Measurements from ENCODE around the gene TIGAR.
A peak's percentile ranks its signal among the peaks of the same experiment; 100 is the strongest.

TIGAR gene

GRCh38 chr12:4320853-4321701, at the start of gene TIGAR:
TSS of gene TIGAR (plus strand) at chr12:4321213. CDS start at chr12:4321272, 59 bp downstream.
- Histone ChIP-seq H3K4me1 (ENCODE audit: control insufficient read depth, insufficient read depth, low read length) (no peaks in the 10 kb centered on the region), H3K27me3 (ENCODE audit: control insufficient read depth, insufficient read depth, low read length) (no peaks in the 10 kb centered on the region), H3K36me3 (ENCODE audit: control insufficient read depth, insufficient read depth, low read length) (no peaks in the 10 kb centered on the region), H3K27ac (ENCODE audit: low read length) (no peak within 1 kb of the TSS), H3K9me3 (ENCODE audit: control insufficient read depth, insufficient read depth, low read length) (no peaks in the 10 kb centered on the region), H3K4me3 (ENCODE audit: low read length) (peak within 1 kb of the TSS; percentile 83)
- no CpG with 5 or more reads among the region's 76 CpGs for WGBS (ENCODE audit: insufficient coverage, insufficient read length)
- peak; percentile 79 for DNase-seq (ENCODE audit: low read depth, low spot score)

DNA sequence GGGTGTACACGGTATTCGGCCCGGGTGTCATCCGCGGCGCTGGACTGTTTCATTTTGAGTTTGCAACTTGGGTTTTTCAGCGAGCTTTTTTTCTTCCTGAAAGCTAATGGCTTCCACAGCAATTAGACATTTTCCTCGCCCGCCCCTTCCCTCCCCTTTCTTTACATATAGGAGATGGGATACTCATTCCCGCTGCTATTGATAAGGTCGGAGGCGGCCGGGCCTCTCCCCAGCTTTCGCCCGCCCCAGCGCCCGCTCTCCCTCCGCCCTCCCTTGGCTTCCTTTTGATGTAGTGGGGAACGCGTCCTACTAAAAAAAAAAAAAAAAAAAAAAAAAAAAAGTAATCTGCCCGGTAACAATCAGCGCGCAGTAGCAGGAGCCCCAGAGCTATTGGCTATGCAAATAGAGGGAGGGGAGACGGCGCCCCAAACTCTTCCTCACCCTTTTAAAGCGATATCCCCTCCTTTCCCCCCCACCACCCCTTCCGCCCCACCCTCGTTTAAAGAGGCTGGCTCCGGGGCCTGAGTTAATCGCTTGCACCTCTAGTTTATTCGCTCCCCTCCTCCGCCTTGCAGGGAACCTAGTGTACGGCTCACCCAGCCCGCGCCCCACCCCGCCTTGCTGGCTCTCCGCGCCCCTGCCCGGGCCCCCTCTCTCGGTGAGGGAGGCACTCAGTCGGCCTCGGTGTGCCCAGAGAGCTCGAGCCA, 49.1 kb upstream of the TIGAR start:
- no peak for DNase-seq (ENCODE audit: low read depth, low spot score)
- Histone ChIP-seq H3K9me3 (ENCODE audit: control insufficient read depth, insufficient read depth, low read length) (no peaks in the 10 kb centered on the region), H3K27ac (ENCODE audit: low read length) (no peak overlapping the region), H3K4me3 (ENCODE audit: low read length) (peak overlapping the region; percentile 32; the same call in 1 of the 2 replicates), H3K4me1 (ENCODE audit: control insufficient read depth, insufficient read depth, low read length) (peaks cover 4% of the 10 kb centered on the region; the same call in 1 of the 2 replicates), H3K27me3 (ENCODE audit: control insufficient read depth, insufficient read depth, low read length) (no peaks in the 10 kb centered on the region; the same call in 1 of the 2 replicates), H3K36me3 (ENCODE audit: control insufficient read depth, insufficient read depth, low read length) (peaks cover 4% of the 10 kb centered on the region; the same call in 1 of the 2 replicates)
- WGBS (ENCODE audit: insufficient coverage, insufficient read length): no CpG with 5 or more reads among the region's 43 CpGs

- H3K36me3 ChIP-seq (ENCODE audit: control insufficient read depth, insufficient read depth, low read length): peaks cover 4% of the 10 kb centered on the region; the same call in 1 of the 2 replicates
- peak overlapping the region; percentile 5; the same call in 1 of the 2 replicates for H3K4me3 ChIP-seq (ENCODE audit: low read length)
- no peaks in the 10 kb centered on the region; the same call in 1 of the 2 replicates for H3K27me3 ChIP-seq (ENCODE audit: control insufficient read depth, insufficient read depth, low read length)
- H3K4me1 ChIP-seq (ENCODE audit: control insufficient read depth, insufficient read depth, low read length): peaks cover 5% of the 10 kb centered on the region; the same call in 1 of the 2 replicates
- no CpG with 5 or more reads among the region's 62 CpGs for WGBS (ENCODE audit: insufficient coverage, insufficient read length)
- DNase-seq (ENCODE audit: low read depth, low spot score): no peak
- H3K9me3 ChIP-seq (ENCODE audit: control insufficient read depth, insufficient read depth, low read length): no peaks in the 10 kb centered on the region
- no peak overlapping the region for H3K27ac ChIP-seq (ENCODE audit: low read length)
Measured at GRCh38 chr12:4272424-4273272, 48.4 kb upstream of the TIGAR start.

- no CpG with 5 or more reads among the region's 10 CpGs for WGBS (ENCODE audit: insufficient coverage, insufficient read length)
- Histone ChIP-seq H3K9me3 (ENCODE audit: control insufficient read depth, insufficient read depth, low read length) (no peaks in the 10 kb centered on the region), H3K27me3 (ENCODE audit: control insufficient read depth, insufficient read depth, low read length) (no peaks in the 10 kb centered on the region; the same call in 1 of the 2 replicates), H3K4me1 (ENCODE audit: control insufficient read depth, insufficient read depth, low read length) (peaks cover 5% of the 10 kb centered on the region; the same call in 1 of the 2 replicates), H3K27ac (ENCODE audit: low read length) (no peak overlapping the region), H3K4me3 (ENCODE audit: low read length) (peak overlapping the region; percentile 91; the same call in 1 of the 2 replicates), H3K36me3 (ENCODE audit: control insufficient read depth, insufficient read depth, low read length) (peaks cover 9% of the 10 kb centered on the region; the same call in 1 of the 2 replicates)
- DNase-seq (ENCODE audit: low read depth, low spot score): no peak
Measured at GRCh38 chr12:4273273-4273651, 47.8 kb upstream of the TIGAR start.

GRCh38 chr12:4273652-4274395, 47.2 kb upstream of the TIGAR start, which contains the start of gene CCND2:
TSS of gene CCND2 (plus strand) at chr12:4273762. CDS start at chr12:4274041, 279 bp downstream.
- Histone ChIP-seq H3K27ac (ENCODE audit: low read length) (no peak within 1 kb of the TSS), H3K36me3 (ENCODE audit: control insufficient read depth, insufficient read depth, low read length) (peaks cover 15% of the 10 kb centered on the region; the same call in 1 of the 2 replicates), H3K4me3 (ENCODE audit: low read length) (peak within 1 kb of the TSS; percentile 91), H3K27me3 (ENCODE audit: control insufficient read depth, insufficient read depth, low read length) (no peaks in the 10 kb centered on the region; the same call in 1 of the 2 replicates), H3K9me3 (ENCODE audit: control insufficient read depth, insufficient read depth, low read length) (no peaks in the 10 kb centered on the region), H3K4me1 (ENCODE audit: control insufficient read depth, insufficient read depth, low read length) (peaks cover 5% of the 10 kb centered on the region; the same call in 1 of the 2 replicates)
- no peak for DNase-seq (ENCODE audit: low read depth, low spot score)
- no CpG with 5 or more reads among the region's 52 CpGs for WGBS (ENCODE audit: insufficient coverage, insufficient read length)

GRCh38 chr12:4274396-4275015, 46.5 kb upstream of the TIGAR start:
- Histone ChIP-seq H3K9me3 (ENCODE audit: control insufficient read depth, insufficient read depth, low read length) (no peaks in the 10 kb centered on the region), H3K27me3 (ENCODE audit: control insufficient read depth, insufficient read depth, low read length) (no peaks in the 10 kb centered on the region; the same call in 1 of the 2 replicates), H3K27ac (ENCODE audit: low read length) (no peak overlapping the region)

GRCh38 chr12:4275016-4275869, 45.8 kb upstream of the TIGAR start:
- Histone ChIP-seq H3K9me3 (ENCODE audit: control insufficient read depth, insufficient read depth, low read length) (no peaks in the 10 kb centered on the region), H3K4me3 (ENCODE audit: low read length) (peak overlapping the region; percentile 91), H3K27ac (ENCODE audit: low read length) (no peak overlapping the region), H3K4me1 (ENCODE audit: control insufficient read depth, insufficient read depth, low read length) (peaks cover 5% of the 10 kb centered on the region; the same call in 1 of the 2 replicates), H3K27me3 (ENCODE audit: control insufficient read depth, insufficient read depth, low read length) (no peaks in the 10 kb centered on the region; the same call in 1 of the 2 replicates), H3K36me3 (ENCODE audit: control insufficient read depth, insufficient read depth, low read length) (peaks cover 22% of the 10 kb centered on the region; the same call in 1 of the 2 replicates)
- no peak for DNase-seq (ENCODE audit: low read depth, low spot score)
- 100% methylated on average over 1 of the region's 43 CpGs for WGBS (ENCODE audit: insufficient coverage, insufficient read length)

More at GRCh38 chr12:4274396-4275015, 46.5 kb upstream of the TIGAR start:
- no peak for DNase-seq (ENCODE audit: low read depth, low spot score)
- H3K4me1 ChIP-seq (ENCODE audit: control insufficient read depth, insufficient read depth, low read length): peaks cover 5% of the 10 kb centered on the region; the same call in 1 of the 2 replicates
- WGBS (ENCODE audit: insufficient coverage, insufficient read length): no CpG with 5 or more reads among the region's 42 CpGs
- H3K36me3 ChIP-seq (ENCODE audit: control insufficient read depth, insufficient read depth, low read length): peaks cover 17% of the 10 kb centered on the region; the same call in 1 of the 2 replicates
- peak overlapping the region; percentile 91 for H3K4me3 ChIP-seq (ENCODE audit: low read length)

DNA sequence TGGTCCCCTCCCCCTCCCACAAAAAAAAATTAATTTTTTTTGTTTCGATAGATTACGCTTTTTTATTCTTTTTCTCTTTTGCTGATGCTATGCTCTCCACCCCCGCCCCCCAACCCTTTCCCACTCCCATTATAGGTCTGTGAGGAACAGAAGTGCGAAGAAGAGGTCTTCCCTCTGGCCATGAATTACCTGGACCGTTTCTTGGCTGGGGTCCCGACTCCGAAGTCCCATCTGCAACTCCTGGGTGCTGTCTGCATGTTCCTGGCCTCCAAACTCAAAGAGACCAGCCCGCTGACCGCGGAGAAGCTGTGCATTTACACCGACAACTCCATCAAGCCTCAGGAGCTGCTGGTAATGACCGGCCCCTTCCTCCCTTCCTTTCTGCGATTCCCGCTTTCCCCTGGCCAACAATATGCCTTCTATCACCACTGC, 45.1 kb upstream of the TIGAR start:
- peak overlapping the region; percentile 91; the same call in 1 of the 2 replicates for H3K4me3 ChIP-seq (ENCODE audit: low read length)
- H3K36me3 ChIP-seq (ENCODE audit: control insufficient read depth, insufficient read depth, low read length): peaks cover 26% of the 10 kb centered on the region; the same call in 1 of the 2 replicates
- H3K9me3 ChIP-seq (ENCODE audit: control insufficient read depth, insufficient read depth, low read length): no peaks in the 10 kb centered on the region
- 100% methylated on average over 2 of the region's 14 CpGs for WGBS (ENCODE audit: insufficient coverage, insufficient read length)
- H3K4me1 ChIP-seq (ENCODE audit: control insufficient read depth, insufficient read depth, low read length): peaks cover 5% of the 10 kb centered on the region; the same call in 1 of the 2 replicates
- DNase-seq (ENCODE audit: low read depth, low spot score): no peak
- H3K27me3 ChIP-seq (ENCODE audit: control insufficient read depth, insufficient read depth, low read length): no peaks in the 10 kb centered on the region; the same call in 1 of the 2 replicates
- no peak overlapping the region for H3K27ac ChIP-seq (ENCODE audit: low read length)

Measured in iPS DF 6.9 (cell line).